Testis (tissue), 2 donors: ENCODE results near the gene LRMDA.

Experiments used
- POLR2A ChIP-seq: fragments of 450-650 bp; IDR thresholded peaks from one replicate; pipeline ENCODE4 v1.6.1; 2017; ENCODE audit warnings: antibody characterized with exemption, mild to moderate bottlenecking, moderate library complexity
- TF ChIP-seq, protein P1 (sequence below), 3 experiments: fragments of 450-650 bp in 2 of 3; fragments of 200-600 bp in 1 of 3; sonication (generic) in 1 of 3; IDR thresholded peaks; one replicate each; pipeline ENCODE4 v1.5.1; 2016 to 2019; ENCODE audit warnings: antibody characterized with exemption in 3 of 3, mild to moderate bottlenecking in 2 of 3, moderate library complexity in 1 of 3

DNA sequence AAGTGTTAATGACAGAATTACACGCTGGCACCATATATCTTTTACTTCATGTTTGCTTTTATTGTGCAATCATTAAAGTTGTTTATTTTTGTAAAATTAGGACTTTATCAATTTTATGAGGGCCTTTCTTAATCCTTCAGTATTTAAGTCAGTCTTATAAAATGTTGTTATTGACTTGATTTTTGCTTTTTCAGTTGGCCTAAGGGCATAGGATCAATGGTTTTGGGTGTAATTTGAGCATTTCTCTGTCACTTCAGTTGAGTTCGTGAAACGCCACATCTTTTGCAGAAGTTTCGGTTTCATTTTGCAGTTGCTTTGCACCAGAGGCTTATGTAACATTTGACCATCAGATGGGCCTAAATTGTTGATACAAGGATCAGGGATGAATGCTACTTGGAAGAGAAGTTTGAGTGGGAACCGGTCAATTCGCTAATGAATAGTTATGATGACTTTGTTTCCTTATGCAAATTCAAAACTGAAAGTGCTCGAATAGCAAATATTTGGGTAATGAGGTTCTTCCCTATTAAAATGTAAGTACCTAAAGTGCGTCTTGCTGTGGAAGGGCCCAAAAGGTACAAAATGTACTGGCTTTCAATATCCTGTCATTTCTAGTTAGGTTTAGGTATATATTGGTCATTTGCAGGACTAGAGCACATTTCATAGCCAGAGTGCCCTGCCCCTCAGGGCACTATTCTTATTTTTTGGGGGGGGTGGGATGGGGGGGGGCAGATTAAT, 340.9 kb downstream of the LRMDA start:
- TF ChIP-seq, protein P1, sequence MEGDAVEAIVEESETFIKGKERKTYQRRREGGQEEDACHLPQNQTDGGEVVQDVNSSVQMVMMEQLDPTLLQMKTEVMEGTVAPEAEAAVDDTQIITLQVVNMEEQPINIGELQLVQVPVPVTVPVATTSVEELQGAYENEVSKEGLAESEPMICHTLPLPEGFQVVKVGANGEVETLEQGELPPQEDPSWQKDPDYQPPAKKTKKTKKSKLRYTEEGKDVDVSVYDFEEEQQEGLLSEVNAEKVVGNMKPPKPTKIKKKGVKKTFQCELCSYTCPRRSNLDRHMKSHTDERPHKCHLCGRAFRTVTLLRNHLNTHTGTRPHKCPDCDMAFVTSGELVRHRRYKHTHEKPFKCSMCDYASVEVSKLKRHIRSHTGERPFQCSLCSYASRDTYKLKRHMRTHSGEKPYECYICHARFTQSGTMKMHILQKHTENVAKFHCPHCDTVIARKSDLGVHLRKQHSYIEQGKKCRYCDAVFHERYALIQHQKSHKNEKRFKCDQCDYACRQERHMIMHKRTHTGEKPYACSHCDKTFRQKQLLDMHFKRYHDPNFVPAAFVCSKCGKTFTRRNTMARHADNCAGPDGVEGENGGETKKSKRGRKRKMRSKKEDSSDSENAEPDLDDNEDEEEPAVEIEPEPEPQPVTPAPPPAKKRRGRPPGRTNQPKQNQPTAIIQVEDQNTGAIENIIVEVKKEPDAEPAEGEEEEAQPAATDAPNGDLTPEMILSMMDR (IDR thresholded peaks at IDR 0.05), result no peak
- TF ChIP-seq POLR2A, result no peak
